ENCODE data around the gene COLGALT1.
"Not testable (repeated sequence)": the region's sequence is repeated elsewhere in the genome, so short reads cannot be mapped to it uniquely, and the experiment has no call there.

Gene COLGALT1

GRCh38 chr19:17557466-17557865 is 2.0 kb downstream of the COLGALT1 start:
- no peak for DNase-seq (ENCODE audit: low read depth in 2 of 3, low spot score in 1 of 3)

GRCh38 chr19:17560205-17560595 is 4.8 kb downstream of the COLGALT1 start:
- no peak for DNase-seq (ENCODE audit: low read depth in 2 of 3, low spot score in 1 of 3)

DNA sequence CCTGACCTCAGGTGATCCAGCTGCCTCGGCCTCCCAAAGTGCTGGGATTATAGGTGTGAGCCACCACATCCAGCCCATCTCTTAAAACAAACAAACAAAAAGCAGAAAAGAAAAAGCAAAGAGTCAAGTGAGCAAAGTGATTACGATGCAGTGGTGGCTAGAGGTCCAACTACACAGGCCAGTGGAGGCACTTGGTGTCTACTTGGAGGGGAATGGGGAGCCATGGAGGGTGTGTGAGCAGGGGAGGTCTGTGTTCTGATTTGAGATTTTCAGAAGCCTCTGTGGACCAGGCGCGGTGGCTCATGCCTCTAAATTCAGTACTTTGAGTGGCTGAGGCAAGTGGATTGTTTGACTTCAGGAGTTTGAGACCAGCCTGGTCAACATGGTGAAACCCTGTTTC is 6.6 kb downstream of the COLGALT1 start:
- no peak for DNase-seq (ENCODE audit: low read depth in 2 of 3, low spot score in 1 of 3)

DNA sequence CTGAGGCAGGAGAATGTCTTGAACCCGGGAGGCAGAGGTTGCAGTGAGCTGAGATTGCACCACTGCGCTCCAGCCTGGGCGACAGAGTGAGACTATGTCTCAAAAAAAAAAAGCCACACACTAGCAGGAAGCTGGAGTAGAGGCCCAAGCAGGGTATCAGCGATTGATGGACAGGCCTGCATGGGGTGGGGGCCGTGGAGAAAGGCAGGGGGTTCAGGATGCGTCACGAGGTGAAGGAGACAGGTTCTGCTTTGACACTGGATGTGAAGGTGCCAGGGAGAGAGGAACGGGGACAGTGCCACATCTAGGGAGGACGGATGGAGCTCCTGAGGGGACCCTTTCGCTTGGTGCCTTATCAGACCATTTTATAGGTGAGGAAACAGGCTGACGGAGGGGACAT is 7.1 kb downstream of the COLGALT1 start:
- no peak for DNase-seq (ENCODE audit: low read depth in 2 of 3, low spot score in 1 of 3)

GRCh38 chr19:17564781-17565180 is 9.3 kb downstream of the COLGALT1 start:
- DNase-seq (ENCODE audit: low read depth in 2 of 3, low spot score in 1 of 3), result no peak

- no peak for DNase-seq (ENCODE audit: low read depth in 2 of 3, low spot score in 1 of 3)
These were observed 10.2 kb downstream of the COLGALT1 start for GRCh38 chr19:17565611-17566010.

GRCh38 chr19:17567940-17568339 is 12.5 kb downstream of the COLGALT1 start:
- no peak for DNase-seq (ENCODE audit: low read depth in 2 of 3, low spot score in 1 of 3)

GRCh38 chr19:17570291-17570690 is 14.8 kb downstream of the COLGALT1 start:
- not testable (repeated sequence) for DNase-seq (ENCODE audit: low read depth in 2 of 3, low spot score in 1 of 3)

GRCh38 chr19:17570791-17571190 is 15.3 kb downstream of the COLGALT1 start:
- DNase-seq (ENCODE audit: low read depth in 2 of 3, low spot score in 1 of 3), result no peak

DNA sequence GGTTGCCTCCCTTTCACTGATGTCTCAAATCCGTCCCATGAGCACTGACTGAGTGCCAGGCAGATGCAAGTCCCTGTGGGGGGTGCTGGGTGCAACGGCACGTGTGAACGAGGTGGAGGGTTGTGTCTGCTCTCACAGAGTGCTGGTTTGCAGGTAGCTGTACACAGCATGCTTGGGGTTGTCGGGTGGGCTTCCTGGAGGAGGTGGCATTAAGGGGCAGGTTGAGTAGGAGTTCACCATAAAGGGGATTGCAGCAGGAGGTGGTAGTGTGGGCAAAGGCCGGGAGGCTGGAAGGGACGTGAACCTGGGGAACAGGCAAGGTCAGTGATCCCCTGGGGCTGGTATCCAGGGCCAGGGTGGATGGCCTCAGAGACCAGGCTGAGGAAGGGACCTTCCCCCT is 17.2 kb downstream of the COLGALT1 start:
- DNase-seq (ENCODE audit: low read depth in 2 of 3, low spot score in 1 of 3), result no peak

GRCh38 chr19:17575871-17576757 is 20.7 kb downstream of the COLGALT1 start:
- no peak for DNase-seq (ENCODE audit: low read depth in 2 of 3, low spot score in 1 of 3)

DNA sequence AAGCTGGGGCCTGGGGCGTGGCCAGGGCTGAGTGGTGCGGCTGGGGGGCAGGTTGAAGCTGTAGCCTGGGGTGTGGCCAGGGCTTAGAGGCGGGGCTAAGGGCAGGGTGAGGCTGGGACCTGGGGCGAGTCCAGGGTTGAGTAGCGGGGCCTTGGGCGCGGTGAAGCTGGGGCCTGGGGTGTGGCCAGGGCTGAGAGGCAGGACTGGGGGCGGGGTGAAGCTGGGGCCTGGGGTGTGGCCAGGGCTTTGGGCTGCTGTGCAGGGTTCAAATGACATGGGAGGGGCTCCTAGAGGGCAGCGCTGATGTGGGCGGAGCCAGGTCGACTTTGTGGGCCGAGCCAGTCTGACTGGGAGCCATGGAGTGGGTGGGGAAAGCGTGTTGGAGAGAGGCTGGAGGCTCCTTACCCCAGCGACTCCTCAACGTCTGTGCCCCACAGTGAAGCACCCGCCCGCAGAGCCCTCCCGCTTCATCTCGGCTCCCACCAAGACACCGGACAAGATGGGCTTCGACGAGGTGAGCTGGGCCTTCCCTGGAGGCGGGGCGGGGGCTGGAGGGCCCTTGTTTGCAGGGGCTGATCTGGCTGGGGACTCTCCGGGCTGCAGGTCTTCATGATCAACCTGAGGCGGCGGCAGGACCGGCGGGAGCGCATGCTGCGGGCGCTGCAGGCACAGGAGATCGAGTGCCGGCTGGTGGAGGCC is 21.5 kb downstream of the COLGALT1 start:
- no peak for DNase-seq (ENCODE audit: low read depth in 2 of 3, low spot score in 1 of 3)

DNA sequence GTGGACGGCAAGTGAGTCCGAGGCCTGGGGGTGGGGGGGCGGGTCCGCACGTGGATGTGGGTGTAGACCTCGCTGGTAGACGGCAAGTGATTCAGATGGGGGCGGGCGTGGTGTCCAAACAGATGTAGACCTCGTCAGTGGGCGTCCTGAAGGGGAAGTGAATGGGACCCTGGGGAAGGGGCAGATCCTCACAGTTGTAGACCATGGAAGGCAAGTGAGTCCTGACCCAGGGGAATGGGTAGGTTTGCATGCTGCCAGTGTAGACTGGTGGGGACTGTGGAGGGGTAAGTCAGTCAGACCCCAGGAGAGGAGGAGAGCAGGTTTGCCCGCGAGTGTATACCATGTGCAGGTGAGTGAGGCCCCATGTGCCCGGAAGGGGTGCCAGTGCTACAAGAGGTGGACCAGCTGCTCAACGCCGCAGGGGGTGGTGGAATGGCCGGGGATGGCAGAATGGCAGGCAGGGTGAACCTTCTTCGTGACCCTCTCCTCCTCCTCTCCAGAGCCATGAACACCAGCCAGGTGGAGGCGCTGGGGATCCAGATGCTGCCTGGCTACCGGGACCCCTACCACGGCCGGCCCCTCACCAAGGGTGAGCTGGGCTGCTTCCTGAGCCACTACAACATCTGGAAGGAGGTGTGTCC is 22.1 kb downstream of the COLGALT1 start:
- DNase-seq (ENCODE audit: low read depth in 2 of 3, low spot score in 1 of 3), result no peak

- DNase-seq (ENCODE audit: low read depth in 2 of 3, low spot score in 1 of 3), result peak in 2 of 3 donors; percentile 16
These were observed 24.3 kb downstream of the COLGALT1 start for GRCh38 chr19:17579661-17580244.

DNA sequence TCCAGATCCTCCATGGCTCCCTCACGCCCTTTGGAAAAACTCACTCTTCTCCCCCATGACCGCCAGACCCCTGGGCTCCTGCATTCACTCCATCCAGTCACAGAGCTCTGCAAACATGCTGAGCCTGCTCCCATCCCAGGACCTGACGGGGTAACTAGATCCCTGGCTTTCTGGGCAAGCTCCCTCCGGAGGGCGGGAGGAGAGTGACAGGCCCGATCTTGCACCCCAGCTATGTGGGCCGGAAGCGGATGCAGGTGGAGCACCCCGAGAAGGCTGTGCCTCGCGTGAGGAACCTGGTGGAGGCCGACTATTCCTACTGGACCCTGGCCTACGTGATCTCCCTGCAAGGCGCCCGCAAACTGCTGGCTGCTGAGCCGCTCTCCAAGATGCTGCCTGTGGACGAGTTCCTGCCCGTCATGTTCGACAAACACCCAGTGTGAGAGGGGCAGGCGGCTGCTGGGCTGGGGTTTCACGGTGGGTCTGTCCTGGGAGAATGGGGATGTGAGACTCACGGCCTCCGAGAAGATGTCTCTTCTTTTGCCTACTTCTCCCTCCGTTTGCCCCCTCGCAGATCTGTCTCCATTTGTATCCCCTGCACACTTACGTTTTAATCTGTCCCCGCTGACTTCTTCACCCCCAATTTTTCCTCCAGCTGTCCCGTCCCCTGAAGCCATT is 25.2 kb downstream of the COLGALT1 start:
- no peak for DNase-seq (ENCODE audit: low read depth in 2 of 3, low spot score in 1 of 3)

DNA sequence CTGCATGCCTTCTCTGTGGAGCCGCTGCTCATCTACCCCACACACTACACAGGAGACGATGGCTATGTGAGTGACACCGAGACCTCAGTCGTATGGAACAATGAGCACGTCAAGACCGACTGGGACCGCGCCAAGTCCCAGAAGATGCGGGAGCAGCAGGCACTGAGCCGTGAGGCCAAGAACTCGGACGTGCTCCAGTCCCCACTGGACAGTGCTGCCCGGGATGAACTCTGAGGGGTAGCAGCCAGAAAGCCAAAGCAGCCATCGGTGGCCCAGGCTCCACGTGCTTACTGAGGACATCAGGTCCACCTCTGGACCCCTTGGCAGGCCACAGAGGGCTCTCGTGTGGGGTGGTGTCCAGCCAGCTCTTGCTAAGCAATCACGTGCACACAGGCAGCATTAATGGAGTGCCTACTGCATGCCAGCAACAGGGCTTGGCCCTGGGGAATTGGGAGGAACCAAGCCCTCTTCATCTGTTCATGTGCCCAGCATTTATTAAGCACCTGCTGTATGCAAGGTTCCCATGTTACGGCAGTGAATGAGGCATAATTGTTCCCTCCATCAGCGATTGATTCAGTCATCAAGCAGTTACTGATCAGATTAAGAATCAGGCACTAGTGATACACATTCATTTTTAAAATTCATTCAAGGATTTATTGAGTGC is 25.9 kb downstream of the COLGALT1 start:
- DNase-seq (ENCODE audit: low read depth in 2 of 3, low spot score in 1 of 3), result no peak

GRCh38 chr19:17582613-17583012 is 27.2 kb downstream of the COLGALT1 start:
- DNase-seq (ENCODE audit: low read depth in 2 of 3, low spot score in 1 of 3), result no peak

DNA sequence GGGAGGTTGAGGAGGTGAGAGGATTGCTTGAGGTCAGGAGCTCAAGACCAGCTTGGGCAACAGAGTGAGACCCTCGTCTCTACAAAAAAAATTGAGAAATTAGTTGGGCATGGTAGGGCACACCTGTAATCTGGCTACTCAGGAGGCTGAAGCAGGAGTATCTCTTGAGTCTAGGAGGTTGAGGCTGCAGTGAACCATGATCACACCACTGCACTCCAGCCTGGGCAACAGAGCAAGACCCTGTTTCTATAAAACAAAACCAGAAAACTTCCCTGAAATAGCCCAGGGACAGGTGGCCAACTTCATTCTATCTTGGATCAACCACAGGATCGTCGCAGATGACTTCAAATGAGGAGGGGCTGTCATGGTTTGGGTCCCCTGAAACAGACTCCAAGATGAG is 28.7 kb downstream of the COLGALT1 start:
- no peak for DNase-seq (ENCODE audit: low read depth in 2 of 3, low spot score in 1 of 3)

DNA sequence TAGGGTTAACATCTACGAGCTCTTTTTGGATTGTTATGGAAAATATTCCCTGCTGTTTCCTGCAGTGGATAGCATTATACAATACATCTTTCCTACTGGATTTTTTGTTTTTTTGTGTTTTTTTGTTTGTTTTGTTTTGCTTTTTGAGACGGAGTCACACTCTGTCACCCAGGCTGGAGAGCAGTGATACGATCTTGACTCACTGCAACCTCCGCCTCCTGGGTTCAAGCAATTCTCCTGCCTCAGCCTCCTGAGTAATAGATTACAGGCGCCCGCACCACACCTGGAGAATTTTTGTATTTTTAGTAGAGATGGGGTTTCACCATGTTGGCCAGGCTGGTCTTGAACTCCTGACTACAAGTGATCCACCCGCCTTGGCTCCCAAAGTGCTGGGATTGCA is 29.9 kb downstream of the COLGALT1 start:
- not testable (repeated sequence) for DNase-seq (ENCODE audit: low read depth in 2 of 3, low spot score in 1 of 3)

GRCh38 chr19:17590866-17591265 is 35.4 kb downstream of the COLGALT1 start:
- DNase-seq (ENCODE audit: low read depth in 2 of 3, low spot score in 1 of 3), result peak in 1 of 3 donors; percentile 15

Data from stimulated activated CD4-positive, alpha-beta T cell treated with anti-CD3 and anti-CD28 coated beads, Interleukin-12 subunit alpha, Interleukin-12 subunit beta, amount 100 ng/mL, for 48 hours (primary cell).